GM23338 (cell line): ENCODE data around the gene USP31. TPM values are rescaled to one million over a fixed set of nuclear protein-coding genes. Genes with fewer than 3 reads are reported as not detected.

ENCODE experiments used
- CREB1 ChIP-seq: fragments of 250-450 bp; sonication (Bioruptor Pico); IDR thresholded peaks from 2 replicates; pipeline ENCODE4 v1.5.0; 2020; ENCODE audit warnings: low read depth, mild to moderate bottlenecking, moderate library complexity
- CTCF ChIP-seq, 2 experiments: fragments of 200-600 bp in 1 of 2; sonication (generic) in 1 of 2; conservative IDR thresholded peaks; 2 replicates each; pipeline versions ENCODE4 v1.5.1 to v1.6.1; 2016 to 2017; ENCODE audit warnings: antibody characterized with exemption in 2 of 2, low read depth in 2 of 2, mild to moderate bottlenecking in 2 of 2, moderate library complexity in 1 of 2
- JUNB ChIP-seq: IDR thresholded peaks from one replicate; pipeline ENCODE4 v1.6.1; 2016; ENCODE audit warnings: antibody characterized with exemption; ENCODE audit not compliant: unreplicated experiment
- STAT1 ChIP-seq: IDR thresholded peaks from one replicate; pipeline ENCODE4 v1.6.1; 2016; ENCODE audit warnings: antibody characterized with exemption; ENCODE audit not compliant: unreplicated experiment
- ZNF114 ChIP-seq: fragments of 250-450 bp; sonication (Bioruptor Pico); IDR thresholded peaks from 2 replicates; pipeline ENCODE4 v1.5.0; 2020; ENCODE audit warnings: mild to moderate bottlenecking, moderate library complexity
- ZNF331 ChIP-seq: fragments of 250-450 bp; sonication (Bioruptor Pico); IDR thresholded peaks from 2 replicates; pipeline ENCODE4 v1.5.0; 2020; ENCODE audit warnings: low read depth, mild to moderate bottlenecking, moderate library complexity
- ZNF462 ChIP-seq: fragments of 250-450 bp; sonication (Bioruptor Pico); IDR thresholded peaks from 2 replicates; pipeline ENCODE4 v1.5.0; 2020; ENCODE audit warnings: mild to moderate bottlenecking, moderate library complexity
- polyA plus RNA-seq: library from polyadenylated mRNA; unstranded; fragments of >200 nt; fragmentation: Nextera tagmentation; extraction: Ambion mirVana; gene quantifications from 2 replicates; pipeline ENCODE4 v1.2.1, GENCODE V29; 2016
- total RNA-seq: library from RNA; depleted of rRNA; stranded (reverse); fragments of >200 nt; shearing (Covaris generic); gene quantifications from 2 replicates; pipeline ENCODE4 v1.2.3, GENCODE V29; 2014
- TF ChIP-seq, protein P1 (sequence below): IDR thresholded peaks from one replicate; pipeline ENCODE4 v1.6.1; 2018; ENCODE audit warnings: antibody characterized with exemption; ENCODE audit not compliant: unreplicated experiment

USP31 gene
- total and polyA plus RNA-seq, 2 experiments from 2014 or later = 4.3 to 17.9 TPM

DNA sequence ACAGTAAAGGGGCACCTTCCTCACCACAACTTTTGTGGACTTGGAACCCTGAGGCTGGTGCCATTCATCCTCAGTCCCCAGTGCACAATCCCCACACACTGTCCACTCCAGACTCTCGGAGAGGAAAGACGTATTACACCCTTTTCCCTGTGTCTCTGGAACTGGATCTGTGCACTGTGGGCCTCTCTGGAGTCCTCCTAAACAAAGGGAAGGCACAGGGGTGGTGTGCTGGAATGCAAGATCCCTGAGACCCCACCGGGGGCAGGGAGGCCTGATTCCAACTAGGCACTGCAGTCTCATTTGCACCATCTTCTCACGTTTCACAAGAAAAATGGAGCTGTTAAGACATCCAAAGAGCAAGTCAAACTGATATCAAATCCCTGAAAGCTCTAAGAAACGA is 89.8 kb downstream of the USP31 start (continued):
- TF ChIP-seq ZNF462 (CRISPR knock-in tag) (no peak), JUNB (no peak), ZNF114 (CRISPR knock-in tag) (no peak), CREB1 (CRISPR knock-in tag) (no peak), STAT1 (no peak), ZNF331 (CRISPR knock-in tag) (no peak), CTCF (conservative IDR thresholded peaks at IDR 0.05; ENCODE audit: low read depth in 2 of 2) (no peak)
- TF ChIP-seq, protein P1, sequence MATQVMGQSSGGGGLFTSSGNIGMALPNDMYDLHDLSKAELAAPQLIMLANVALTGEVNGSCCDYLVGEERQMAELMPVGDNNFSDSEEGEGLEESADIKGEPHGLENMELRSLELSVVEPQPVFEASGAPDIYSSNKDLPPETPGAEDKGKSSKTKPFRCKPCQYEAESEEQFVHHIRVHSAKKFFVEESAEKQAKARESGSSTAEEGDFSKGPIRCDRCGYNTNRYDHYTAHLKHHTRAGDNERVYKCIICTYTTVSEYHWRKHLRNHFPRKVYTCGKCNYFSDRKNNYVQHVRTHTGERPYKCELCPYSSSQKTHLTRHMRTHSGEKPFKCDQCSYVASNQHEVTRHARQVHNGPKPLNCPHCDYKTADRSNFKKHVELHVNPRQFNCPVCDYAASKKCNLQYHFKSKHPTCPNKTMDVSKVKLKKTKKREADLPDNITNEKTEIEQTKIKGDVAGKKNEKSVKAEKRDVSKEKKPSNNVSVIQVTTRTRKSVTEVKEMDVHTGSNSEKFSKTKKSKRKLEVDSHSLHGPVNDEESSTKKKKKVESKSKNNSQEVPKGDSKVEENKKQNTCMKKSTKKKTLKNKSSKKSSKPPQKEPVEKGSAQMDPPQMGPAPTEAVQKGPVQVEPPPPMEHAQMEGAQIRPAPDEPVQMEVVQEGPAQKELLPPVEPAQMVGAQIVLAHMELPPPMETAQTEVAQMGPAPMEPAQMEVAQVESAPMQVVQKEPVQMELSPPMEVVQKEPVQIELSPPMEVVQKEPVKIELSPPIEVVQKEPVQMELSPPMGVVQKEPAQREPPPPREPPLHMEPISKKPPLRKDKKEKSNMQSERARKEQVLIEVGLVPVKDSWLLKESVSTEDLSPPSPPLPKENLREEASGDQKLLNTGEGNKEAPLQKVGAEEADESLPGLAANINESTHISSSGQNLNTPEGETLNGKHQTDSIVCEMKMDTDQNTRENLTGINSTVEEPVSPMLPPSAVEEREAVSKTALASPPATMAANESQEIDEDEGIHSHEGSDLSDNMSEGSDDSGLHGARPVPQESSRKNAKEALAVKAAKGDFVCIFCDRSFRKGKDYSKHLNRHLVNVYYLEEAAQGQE = no peak
